Naive thymus-derived CD4-positive, alpha-beta T cell (primary cell): ENCODE data around the gene UBTD2. TPM values are rescaled to one million over a fixed set of nuclear protein-coding genes. Genes with fewer than 3 reads are reported as not detected.
A peak's percentile ranks its signal among the peaks of the same experiment; 100 is the strongest.

ENCODE experiments used
- ATAC-seq: fragments of 150-1000 bp; cut with Tn5 transposase; 2 replicates; pipeline ENCODE4 v1.10.0; 2021; ENCODE audit warnings: mild to moderate bottlenecking, moderate library complexity
- CTCF ChIA-PET: fragments of 350-600 bp; sonication (Branson Sonifier 250); formaldehyde crosslinking; loops from one replicate; lab custom pipeline; 2021; ENCODE audit warnings: antibody characterized with exemption; lab: Charles Lee
- POLR2A ChIA-PET: fragments of 350-600 bp; sonication (Branson Sonifier 250); formaldehyde crosslinking; loops from one replicate; lab custom pipeline; 2021; ENCODE audit warnings: antibody characterized with exemption, inconsistent platforms; lab: Charles Lee
- DNase-seq, 9 donors: peaks; one replicate each; pipeline versions ENCODE4 v3.0.0 to v3.0.0-alpha.2; 2020 to 2022; ENCODE audit warnings: mixed read lengths in 1 of 9
- H3K27ac ChIP-seq: one replicate; pipeline ENCODE4 v1.7.0; 2013; ENCODE audit warnings: mild to moderate bottlenecking, low read depth, low read length, moderate library complexity
- H3K27me3 ChIP-seq, 2 donors: one replicate each; pipeline ENCODE4 v1.7.0; 2013; ENCODE audit warnings: low read length in 2 of 2, mild to moderate bottlenecking in 2 of 2, moderate library complexity in 2 of 2; ENCODE audit not compliant: control insufficient read depth in 2 of 2, insufficient read depth in 2 of 2
- H3K36me3 ChIP-seq, 3 experiments: 1 replicate in 2 of 3; 2 replicates in 1 of 3; pipeline ENCODE4 v1.7.0; 2013; ENCODE audit warnings: low read length in 3 of 3, mild to moderate bottlenecking in 3 of 3, moderate library complexity in 1 of 3; ENCODE audit not compliant: insufficient read depth in 3 of 3, control insufficient read depth in 2 of 3
- H3K4me1 ChIP-seq, 2 donors: one replicate each; pipeline ENCODE4 v1.7.0; 2013; ENCODE audit warnings: low read length in 2 of 2, mild to moderate bottlenecking in 2 of 2, moderate library complexity in 1 of 2; ENCODE audit not compliant: control insufficient read depth in 2 of 2, insufficient read depth in 2 of 2
- H3K4me3 ChIP-seq: 2 replicates; pipeline ENCODE4 v1.7.0; 2013; ENCODE audit warnings: mild to moderate bottlenecking, low read length
- H3K9me3 ChIP-seq, 3 experiments: 1 replicate in 2 of 3; 2 replicates in 1 of 3; pipeline ENCODE4 v1.7.0; 2013; ENCODE audit warnings: low read length in 3 of 3; ENCODE audit not compliant: control insufficient read depth in 2 of 3
- H3K27ac Mint-ChIP-seq, 9 donors: one replicate each; pipeline ENCODE4 v1.8.0; 2020 to 2022; ENCODE audit warnings: mixed read lengths in 9 of 9, mild to moderate bottlenecking in 8 of 9, moderate library complexity in 5 of 9, inconsistent platforms in 2 of 9
- H3K27me3 Mint-ChIP-seq, 5 donors: one replicate each; pipeline ENCODE4 v1.8.0; 2021 to 2022; ENCODE audit warnings: mixed read lengths in 5 of 5, mild to moderate bottlenecking in 1 of 5
- H3K36me3 Mint-ChIP-seq, 5 donors: one replicate each; pipeline ENCODE4 v1.8.0; 2020 to 2022; ENCODE audit warnings: mixed read lengths in 5 of 5, mild to moderate bottlenecking in 3 of 5, inconsistent platforms in 1 of 5
- H3K4me1 Mint-ChIP-seq, 7 donors: one replicate each; pipeline ENCODE4 v1.8.0; 2020 to 2022; ENCODE audit warnings: mixed read lengths in 7 of 7, mild to moderate bottlenecking in 3 of 7, inconsistent platforms in 1 of 7
- H3K4me3 Mint-ChIP-seq, 10 donors: one replicate each; pipeline ENCODE4 v1.8.0; 2020 to 2022; ENCODE audit warnings: mild to moderate bottlenecking in 10 of 10, mixed read lengths in 10 of 10, moderate library complexity in 6 of 10, inconsistent platforms in 2 of 10
- H3K9me3 Mint-ChIP-seq, 11 donors: one replicate each; pipeline ENCODE4 v1.8.0; 2020 to 2022; ENCODE audit warnings: mixed read lengths in 11 of 11, mild to moderate bottlenecking in 4 of 11, inconsistent platforms in 1 of 11, moderate library complexity in 1 of 11
- intact Hi-C, 2 donors: fragments of 100-400 bp; cut with micrococcal nuclease; formaldehyde crosslinking; loops; one replicate each; pipeline ENCODE4 v1.15.1; 2023
- polyA plus RNA-seq, 2 donors: library from polyadenylated mRNA; unstranded; fragments of 300-500 nt; fragmentation: Illumina TruSeq; gene quantifications; one replicate each; pipeline ENCODE4 v1.2.3, GENCODE V29; 2021
- total RNA-seq, 6 experiments: library from RNA in 5 of 6; stranded (reverse) in 5 of 6; gene quantifications; 1 replicate in 5 of 6; 2 replicates in 1 of 6; pipeline ENCODE4 v1.2.3 and lab custom pipeline; 2021 to 2026

The UBTD2 gene
- total and polyA plus RNA-seq, 7 experiments from 2014 or later: 2.3 to 8.3 (median 4.0) TPM

- ATAC-seq: no peak
- no peaks in the 10 kb centered on the region for H3K27me3 ChIP-seq
- no peaks in the 10 kb centered on the region for H3K4me1 ChIP-seq
- no peak overlapping the region for H3K27ac ChIP-seq
- H3K9me3 ChIP-seq: no peaks in the 10 kb centered on the region
- intact Hi-C loops: no loop called here
- no peak overlapping the region for H3K4me3 ChIP-seq
- no peak for DNase-seq
- Mint-ChIP-seq H3K4me3 (no peak overlapping the region), H3K4me1 (peaks cover 5 to 24% (median 15%) of the 10 kb centered on the region in 7 donors), H3K9me3 (no peaks in the 10 kb centered on the region), H3K27ac (peak overlapping the region in 2 of 9 donors; percentile 11 to 37), H3K36me3 (peaks cover 0 to 30% (median 11%) of the 10 kb centered on the region in 5 donors), H3K27me3 (no peaks in the 10 kb centered on the region)
- no peaks in the 10 kb centered on the region for H3K36me3 ChIP-seq
- CTCF ChIA-PET: no interaction called here
- POLR2A ChIA-PET: no interaction called here
These were observed 17.4 kb downstream of the UBTD2 start for GRCh38 chr5:172266071-172266675.

- Histone ChIP-seq H3K27ac (no peak overlapping the region), H3K4me1 (no peaks in the 10 kb centered on the region), H3K36me3 (no peaks in the 10 kb centered on the region), H3K27me3 (no peaks in the 10 kb centered on the region), H3K9me3 (no peaks in the 10 kb centered on the region), H3K4me3 (no peak overlapping the region)
- Mint-ChIP-seq H3K4me1 (peaks cover 5 to 24% (median 15%) of the 10 kb centered on the region in 7 donors), H3K9me3 (peaks cover 0 to 2% (median 0%) of the 10 kb centered on the region in 11 donors), H3K4me3 (no peak overlapping the region), H3K27ac (peak overlapping the region in 1 of 9 donors; percentile 36), H3K27me3 (no peaks in the 10 kb centered on the region), H3K36me3 (peaks cover 0 to 32% (median 22%) of the 10 kb centered on the region in 5 donors)
- no peak for ATAC-seq
- POLR2A ChIA-PET: no interaction called here
- intact Hi-C loops: no loop called here
- DNase-seq: no peak
- CTCF ChIA-PET: no interaction called here
These were observed 18.7 kb downstream of the UBTD2 start for GRCh38 chr5:172264815-172265395.

DNA sequence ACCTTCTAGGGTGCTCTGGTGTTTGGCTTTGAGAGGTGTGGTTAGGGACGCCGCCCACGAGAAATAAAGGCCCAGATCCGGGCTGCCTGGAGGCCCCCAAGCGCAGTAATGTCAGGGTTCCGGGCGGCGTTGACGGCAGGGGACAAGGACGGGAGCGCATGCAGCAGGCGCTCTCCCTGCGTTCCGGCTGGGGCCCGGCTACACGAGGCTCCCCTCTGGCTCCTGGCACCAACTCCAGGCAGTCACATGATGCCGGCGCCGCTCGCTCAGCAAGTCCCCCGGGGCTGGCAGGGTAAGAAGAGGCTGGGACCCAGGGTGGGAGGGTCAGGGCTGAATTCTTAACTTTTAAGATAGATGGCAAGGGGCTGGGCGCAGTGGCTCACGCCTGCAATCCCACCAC is 28.1 kb downstream of the UBTD2 start:
- H3K9me3 ChIP-seq: peaks cover 0 to 20% (median 4%) of the 10 kb centered on the region in 3 experiments
- no peaks in the 10 kb centered on the region for H3K4me1 ChIP-seq
- ChIA-PET POLR2A (no interaction called here), CTCF (no interaction called here)
- no peak overlapping the region for H3K4me3 ChIP-seq
- DNase-seq: no peak
- Mint-ChIP-seq H3K27ac (no peak overlapping the region), H3K27me3 (no peaks in the 10 kb centered on the region), H3K9me3 (peaks cover 3 to 60% (median 22%) of the 10 kb centered on the region in 11 donors), H3K36me3 (peaks cover 6 to 39% (median 32%) of the 10 kb centered on the region in 5 donors), H3K4me1 (no peaks in the 10 kb centered on the region), H3K4me3 (no peak overlapping the region)
- H3K27ac ChIP-seq: no peak overlapping the region
- H3K27me3 ChIP-seq: no peaks in the 10 kb centered on the region
- no peak for ATAC-seq
- peaks cover 0 to 4% (median 0%) of the 10 kb centered on the region in 3 experiments for H3K36me3 ChIP-seq
- intact Hi-C loops: no loop called here

DNA sequence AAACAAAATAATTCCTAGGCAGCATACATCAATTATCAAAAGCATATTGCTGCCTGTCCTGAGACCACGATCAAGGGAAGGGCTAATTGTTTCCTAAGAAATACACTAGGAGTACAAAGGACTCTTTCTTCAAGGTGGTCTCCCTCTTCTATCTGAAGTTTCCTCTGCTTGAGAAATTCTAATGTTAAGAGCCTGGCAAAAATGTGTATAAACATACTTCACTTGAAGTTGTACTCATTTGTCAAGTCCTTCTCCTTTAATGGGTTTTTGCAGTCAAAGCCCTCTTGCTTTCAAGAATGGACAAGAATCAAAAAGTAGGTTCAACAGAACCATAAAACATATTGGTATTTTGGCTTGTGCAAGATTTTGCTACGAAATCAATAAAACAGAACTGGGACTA is 31.1 kb downstream of the UBTD2 start:
- DNase-seq: no peak
- no peaks in the 10 kb centered on the region for H3K27me3 ChIP-seq
- no peak overlapping the region for H3K4me3 ChIP-seq
- ChIA-PET CTCF (interaction anchor here (0.7 kb wide), 1 partner anchor 300 kb away, joined by 4 read pairs; no protein-coding TSS in a partner anchor), POLR2A (no interaction called here)
- ATAC-seq: no peak
- H3K4me1 ChIP-seq: no peaks in the 10 kb centered on the region
- Mint-ChIP-seq H3K27me3 (no peaks in the 10 kb centered on the region), H3K9me3 (peaks cover 6 to 76% (median 23%) of the 10 kb centered on the region in 11 donors), H3K4me1 (peaks cover 0 to 10% (median 0%) of the 10 kb centered on the region in 7 donors), H3K27ac (no peak overlapping the region), H3K4me3 (no peak overlapping the region), H3K36me3 (peaks cover 9 to 38% (median 32%) of the 10 kb centered on the region in 5 donors)
- peaks cover 0 to 21% (median 4%) of the 10 kb centered on the region in 3 experiments for H3K9me3 ChIP-seq
- peaks cover 0 to 4% (median 0%) of the 10 kb centered on the region in 3 experiments for H3K36me3 ChIP-seq
- H3K27ac ChIP-seq: no peak overlapping the region
- intact Hi-C loops: no loop called here

DNA sequence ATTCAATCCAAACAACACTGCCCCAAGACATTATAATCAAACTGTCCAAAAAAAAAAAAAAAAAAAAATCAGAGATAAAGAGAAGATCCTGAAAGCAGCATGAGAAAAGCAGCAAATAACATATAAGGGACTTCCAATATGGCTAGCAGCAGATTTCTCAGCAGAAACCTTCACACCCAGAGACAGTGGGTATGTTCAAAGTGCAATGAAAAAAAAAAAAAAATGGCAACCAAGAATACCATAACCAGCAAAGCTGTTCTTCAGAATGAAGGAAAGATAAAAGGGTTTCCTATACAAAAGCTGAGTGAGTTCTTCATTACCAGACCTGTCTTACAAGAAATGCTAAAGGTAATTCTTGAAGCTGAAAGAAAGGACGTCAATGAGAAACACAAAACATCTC is 32.1 kb downstream of the UBTD2 start:
- CTCF ChIA-PET: no interaction called here
- no peak overlapping the region for H3K27ac ChIP-seq
- H3K9me3 Mint-ChIP-seq: peaks cover 3 to 70% (median 23%) of the 10 kb centered on the region in 11 donors
- H3K4me3 ChIP-seq: no peak overlapping the region
- H3K4me1 ChIP-seq: no peaks in the 10 kb centered on the region
- intact Hi-C loops: no loop called here
- DNase-seq (no peak), ATAC-seq (no peak)
- H3K27ac Mint-ChIP-seq: no peak overlapping the region
- H3K27me3 ChIP-seq: no peaks in the 10 kb centered on the region
- H3K4me1 Mint-ChIP-seq: peaks cover 0 to 16% (median 4%) of the 10 kb centered on the region in 7 donors
- no peak overlapping the region for H3K4me3 Mint-ChIP-seq
- peaks cover 0 to 4% (median 0%) of the 10 kb centered on the region in 3 experiments for H3K36me3 ChIP-seq
- POLR2A ChIA-PET: no interaction called here
- H3K9me3 ChIP-seq: peaks cover 0 to 21% (median 4%) of the 10 kb centered on the region in 3 experiments
- H3K27me3 Mint-ChIP-seq: no peaks in the 10 kb centered on the region
- peaks cover 9 to 33% (median 29%) of the 10 kb centered on the region in 5 donors for H3K36me3 Mint-ChIP-seq

DNA sequence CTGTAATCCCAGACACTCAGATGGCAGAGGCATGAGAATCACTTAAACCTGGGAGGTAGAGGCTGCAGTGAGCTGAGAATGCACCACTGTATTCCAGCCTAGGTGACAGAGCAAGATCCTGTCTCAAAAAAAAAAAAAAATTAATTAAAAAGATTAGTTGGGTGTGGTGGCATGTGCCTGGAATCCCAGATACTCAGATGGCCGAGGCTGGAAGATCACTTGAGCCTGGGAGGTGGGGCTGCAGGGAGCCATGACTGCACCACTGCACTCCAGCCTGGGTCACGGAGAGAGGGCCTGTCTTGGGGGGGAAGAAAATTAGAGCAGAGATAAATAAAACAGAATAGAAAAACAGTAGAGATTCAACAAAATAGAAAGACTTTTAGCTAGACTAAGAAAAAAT is 34.9 kb downstream of the UBTD2 start:
- Mint-ChIP-seq H3K4me3 (no peak overlapping the region), H3K4me1 (peaks cover 0 to 16% (median 6%) of the 10 kb centered on the region in 7 donors), H3K27ac (no peak overlapping the region), H3K27me3 (no peaks in the 10 kb centered on the region), H3K9me3 (peaks cover 3 to 54% (median 21%) of the 10 kb centered on the region in 11 donors), H3K36me3 (peaks cover 9 to 32% (median 27%) of the 10 kb centered on the region in 5 donors)
- Histone ChIP-seq H3K36me3 (no peaks in the 10 kb centered on the region), H3K27ac (no peak overlapping the region), H3K4me3 (no peak overlapping the region), H3K9me3 (peaks cover 0 to 21% (median 0%) of the 10 kb centered on the region in 3 experiments), H3K27me3 (no peaks in the 10 kb centered on the region), H3K4me1 (no peaks in the 10 kb centered on the region)
- DNase-seq (no peak), ATAC-seq (no peak)
- ChIA-PET POLR2A (no interaction called here), CTCF (no interaction called here)
- intact Hi-C loops: no loop called here
